Suprapubic skin (tissue), 4 donors: Measurements from ENCODE around the gene KATNB1. TPM values are rescaled to one million over a fixed set of nuclear protein-coding genes. Genes with fewer than 3 reads are reported as not detected.

Source experiments
- DNase-seq, 2 donors: peaks; one replicate each; pipeline ENCODE4 v3.0.0-alpha.2; 2019; ENCODE audit warnings: low spot score in 2 of 2
- H3K27ac ChIP-seq: fragments of 200-600 bp; sonication (generic); one replicate; pipeline ENCODE4 v1.5.1; 2019
- H3K27me3 ChIP-seq: fragments of 200-600 bp; sonication (generic); one replicate; pipeline ENCODE4 v1.5.1; 2019
- H3K36me3 ChIP-seq: fragments of 200-600 bp; sonication (generic); one replicate; pipeline ENCODE4 v1.5.1; 2019
- H3K4me1 ChIP-seq: fragments of 200-600 bp; sonication (generic); one replicate; pipeline ENCODE4 v1.5.1; 2019
- H3K4me3 ChIP-seq: fragments of 200-600 bp; sonication (generic); one replicate; pipeline ENCODE4 v1.5.1; 2019; ENCODE audit warnings: mild to moderate bottlenecking
- H3K9me3 ChIP-seq: fragments of 200-600 bp; sonication (generic); one replicate; pipeline ENCODE4 v1.5.1; 2019
- CTCF ChIP-seq, 2 donors: fragments of 200-600 bp in 1 of 2; fragments of 450-650 bp in 1 of 2; sonication (generic) in 1 of 2; IDR thresholded peaks; one replicate each; pipeline ENCODE4 v1.5.1; 2016 to 2019; ENCODE audit warnings: antibody characterized with exemption in 2 of 2, mild to moderate bottlenecking in 1 of 2, moderate library complexity in 1 of 2
- EP300 ChIP-seq: sonication (generic); formaldehyde crosslinking; IDR thresholded peaks from one replicate; pipeline ENCODE4 v1.6.1; 2017; ENCODE audit warnings: antibody characterized with exemption
- POLR2A ChIP-seq, 2 donors: fragments of 450-650 bp; IDR thresholded peaks; one replicate each; pipeline ENCODE4 v1.6.1; 2017; ENCODE audit warnings: antibody characterized with exemption in 2 of 2, mild to moderate bottlenecking in 2 of 2, moderate library complexity in 2 of 2
- POLR2AphosphoS5 ChIP-seq, 3 donors: sonication (generic); formaldehyde crosslinking; IDR thresholded peaks; one replicate each; pipeline ENCODE4 v1.6.1; 2017; ENCODE audit warnings: antibody characterized with exemption in 3 of 3
- WGBS: methylation state at CpG from one replicate; pipeline ENCODE4 v1.1.5; 2018; 5-methylcytosine and 5-hydroxymethylcytosine counted together
- total RNA-seq, 4 donors: library from RNA; depleted of rRNA; stranded (reverse); fragments of >200 nt; gene quantifications; one replicate each; pipeline ENCODE4 v1.1.0, GENCODE V29; 2016

Gene KATNB1
- total RNA-seq, 4 donors from 2014 or later, result 47.8 to 62.7 (median 55.7) TPM

- 93% methylated on average over 22 of the region's 26 CpGs for WGBS
- H3K36me3 ChIP-seq, result peaks cover 76% of the 10 kb centered on the region
- no peak overlapping the region for H3K27ac ChIP-seq
- H3K9me3 ChIP-seq, result no peaks in the 10 kb centered on the region
- TF ChIP-seq EP300 (no peak), POLR2A (IDR thresholded peaks at IDR 0.05) (no peak), CTCF (IDR thresholded peaks at IDR 0.05) (no peak), POLR2AphosphoS5 (IDR thresholded peaks at IDR 0.05) (no peak)
- DNase-seq, result no peak
- no peak overlapping the region for H3K4me3 ChIP-seq
- H3K27me3 ChIP-seq, result no peaks in the 10 kb centered on the region
- no peaks in the 10 kb centered on the region for H3K4me1 ChIP-seq
These were observed 35.7 kb downstream of the KATNB1 start for GRCh38 chr16:57771141-57771785.

GRCh38 chr16:57773019-57773418 lies 37.4 kb downstream of the KATNB1 start:
- peaks cover 64% of the 10 kb centered on the region for H3K36me3 ChIP-seq
- TF ChIP-seq CTCF (IDR thresholded peaks at IDR 0.05) (no peak), POLR2AphosphoS5 (IDR thresholded peaks at IDR 0.05) (no peak), EP300 (no peak), POLR2A (IDR thresholded peaks at IDR 0.05) (no peak)
- no peaks in the 10 kb centered on the region for H3K4me1 ChIP-seq
- no peak for DNase-seq
- no peak overlapping the region for H3K4me3 ChIP-seq
- no peaks in the 10 kb centered on the region for H3K27me3 ChIP-seq
- 82% methylated on average over 10 of the region's 11 CpGs for WGBS
- no peaks in the 10 kb centered on the region for H3K9me3 ChIP-seq
- H3K27ac ChIP-seq, result no peak overlapping the region

- Histone ChIP-seq H3K4me3 (no peak overlapping the region), H3K36me3 (peaks cover 59% of the 10 kb centered on the region), H3K9me3 (no peaks in the 10 kb centered on the region), H3K27ac (no peak overlapping the region), H3K4me1 (no peaks in the 10 kb centered on the region), H3K27me3 (no peaks in the 10 kb centered on the region)
- TF ChIP-seq POLR2AphosphoS5 (IDR thresholded peaks at IDR 0.05) (no peak), EP300 (no peak), CTCF (IDR thresholded peaks at IDR 0.05) (no peak)
- no peak for DNase-seq
- 87% methylated on average over 10 of the region's 11 CpGs for WGBS
These were observed 38.2 kb downstream of the KATNB1 start for GRCh38 chr16:57773655-57774295.

- Histone ChIP-seq H3K9me3 (no peaks in the 10 kb centered on the region), H3K4me3 (no peak overlapping the region), H3K36me3 (peaks cover 49% of the 10 kb centered on the region), H3K27me3 (no peaks in the 10 kb centered on the region), H3K4me1 (no peaks in the 10 kb centered on the region), H3K27ac (no peak overlapping the region)
- no peak for TF ChIP-seq POLR2A (IDR thresholded peaks at IDR 0.05)
- no peak for TF ChIP-seq CTCF (IDR thresholded peaks at IDR 0.05)
- no peak for TF ChIP-seq EP300
- no peak for TF ChIP-seq POLR2AphosphoS5 (IDR thresholded peaks at IDR 0.05)
- WGBS, result 91% methylated on average over 12 of the region's 12 CpGs
- no peak for DNase-seq
These were observed 39.2 kb downstream of the KATNB1 start for GRCh38 chr16:57774705-57775285.

- H3K36me3 ChIP-seq, result peaks cover 38% of the 10 kb centered on the region
- no peak overlapping the region for H3K27ac ChIP-seq
- H3K27me3 ChIP-seq, result no peaks in the 10 kb centered on the region
- H3K4me3 ChIP-seq, result no peak overlapping the region
- no peaks in the 10 kb centered on the region for H3K4me1 ChIP-seq
- no peaks in the 10 kb centered on the region for H3K9me3 ChIP-seq
- 77% methylated on average over 16 of the region's 23 CpGs for WGBS
- TF ChIP-seq EP300, result no peak
- TF ChIP-seq POLR2A (IDR thresholded peaks at IDR 0.05), result no peak
- TF ChIP-seq POLR2AphosphoS5 (IDR thresholded peaks at IDR 0.05), result no peak
- no peak for TF ChIP-seq CTCF (IDR thresholded peaks at IDR 0.05)
- DNase-seq, result no peak
These were observed 40.3 kb downstream of the KATNB1 start for GRCh38 chr16:57775661-57776469.
